Measurements from ENCODE around the gene CDC42BPA.
A peak's percentile ranks its signal among the peaks of the same experiment; 100 is the strongest.
"Not testable (repeated sequence)": the region's sequence is repeated elsewhere in the genome, so short reads cannot be mapped to it uniquely, and the experiment has no call there.

CDC42BPA gene, protein sequence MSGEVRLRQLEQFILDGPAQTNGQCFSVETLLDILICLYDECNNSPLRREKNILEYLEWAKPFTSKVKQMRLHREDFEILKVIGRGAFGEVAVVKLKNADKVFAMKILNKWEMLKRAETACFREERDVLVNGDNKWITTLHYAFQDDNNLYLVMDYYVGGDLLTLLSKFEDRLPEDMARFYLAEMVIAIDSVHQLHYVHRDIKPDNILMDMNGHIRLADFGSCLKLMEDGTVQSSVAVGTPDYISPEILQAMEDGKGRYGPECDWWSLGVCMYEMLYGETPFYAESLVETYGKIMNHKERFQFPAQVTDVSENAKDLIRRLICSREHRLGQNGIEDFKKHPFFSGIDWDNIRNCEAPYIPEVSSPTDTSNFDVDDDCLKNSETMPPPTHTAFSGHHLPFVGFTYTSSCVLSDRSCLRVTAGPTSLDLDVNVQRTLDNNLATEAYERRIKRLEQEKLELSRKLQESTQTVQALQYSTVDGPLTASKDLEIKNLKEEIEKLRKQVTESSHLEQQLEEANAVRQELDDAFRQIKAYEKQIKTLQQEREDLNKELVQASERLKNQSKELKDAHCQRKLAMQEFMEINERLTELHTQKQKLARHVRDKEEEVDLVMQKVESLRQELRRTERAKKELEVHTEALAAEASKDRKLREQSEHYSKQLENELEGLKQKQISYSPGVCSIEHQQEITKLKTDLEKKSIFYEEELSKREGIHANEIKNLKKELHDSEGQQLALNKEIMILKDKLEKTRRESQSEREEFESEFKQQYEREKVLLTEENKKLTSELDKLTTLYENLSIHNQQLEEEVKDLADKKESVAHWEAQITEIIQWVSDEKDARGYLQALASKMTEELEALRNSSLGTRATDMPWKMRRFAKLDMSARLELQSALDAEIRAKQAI (N-terminal part only)

DNA sequence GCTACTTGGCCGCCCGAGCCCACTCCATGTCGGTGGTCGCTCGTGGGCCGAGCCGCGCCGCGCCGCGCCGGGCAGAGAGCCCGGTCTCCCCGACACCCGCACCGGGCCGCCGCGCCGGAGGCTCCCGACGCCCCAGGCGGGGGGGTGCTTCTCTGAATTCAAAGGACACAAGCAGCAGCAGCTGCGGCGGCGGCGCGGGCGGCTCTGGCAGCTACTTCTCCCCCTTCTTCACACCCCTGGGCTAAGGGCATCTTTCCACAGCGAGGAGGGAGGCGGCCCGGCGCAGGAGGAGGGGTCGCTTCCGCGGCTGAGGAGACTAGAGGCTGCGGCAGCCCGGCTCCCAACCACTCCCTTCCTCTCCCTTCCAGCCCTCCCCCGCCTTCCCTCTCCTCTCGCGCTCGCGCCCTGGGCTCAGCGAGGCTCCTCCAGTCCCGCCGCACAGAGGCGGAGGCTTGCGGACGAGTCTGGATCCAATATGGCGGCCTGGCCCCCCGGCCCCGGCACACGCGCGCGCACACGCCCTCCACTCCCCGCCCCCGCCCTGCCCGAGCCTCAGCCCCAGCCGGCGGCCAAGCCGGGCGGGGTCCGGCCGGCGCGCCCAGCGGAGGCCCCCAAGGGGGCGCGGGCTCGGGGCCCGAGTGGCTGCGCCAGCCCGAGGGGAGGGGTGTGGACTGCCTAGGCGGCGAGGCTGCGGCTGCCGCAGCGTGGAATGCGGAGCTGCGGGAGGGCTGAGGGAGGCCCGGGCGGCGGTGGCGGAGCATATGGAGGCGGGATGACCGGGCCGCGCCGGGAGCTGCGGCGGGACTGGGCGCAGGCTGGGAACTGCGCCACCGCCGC, at the start of gene CDC42BPA:
CDC42BPA (minus strand) TSS at position 477 of the 837 bp plus-strand sequence. CDS start 1,310 bp downstream, outside the sequence.
- peak; percentile 65 to 82 for DNase-seq

DNA sequence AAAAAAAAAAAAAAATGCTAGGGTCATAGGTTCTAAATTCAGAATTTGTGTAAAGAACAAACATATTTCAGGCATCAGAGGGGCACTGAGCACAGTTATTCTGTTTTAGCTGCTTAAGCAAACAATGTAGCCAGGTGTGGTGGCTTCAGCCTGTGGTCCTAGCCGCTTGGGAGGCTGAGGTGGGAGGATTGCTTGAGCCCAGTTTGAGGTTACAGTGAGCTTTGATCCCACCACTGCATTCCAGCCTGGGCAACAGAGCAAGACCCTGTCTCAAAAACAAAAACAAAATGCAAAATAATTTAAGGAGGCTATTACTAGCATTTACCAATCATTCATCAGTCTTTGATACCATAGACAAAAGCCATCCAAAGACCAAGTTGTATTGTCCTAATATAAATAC, 49.7 kb upstream of the CDC42BPA start:
- DNase-seq, result no peak

DNA sequence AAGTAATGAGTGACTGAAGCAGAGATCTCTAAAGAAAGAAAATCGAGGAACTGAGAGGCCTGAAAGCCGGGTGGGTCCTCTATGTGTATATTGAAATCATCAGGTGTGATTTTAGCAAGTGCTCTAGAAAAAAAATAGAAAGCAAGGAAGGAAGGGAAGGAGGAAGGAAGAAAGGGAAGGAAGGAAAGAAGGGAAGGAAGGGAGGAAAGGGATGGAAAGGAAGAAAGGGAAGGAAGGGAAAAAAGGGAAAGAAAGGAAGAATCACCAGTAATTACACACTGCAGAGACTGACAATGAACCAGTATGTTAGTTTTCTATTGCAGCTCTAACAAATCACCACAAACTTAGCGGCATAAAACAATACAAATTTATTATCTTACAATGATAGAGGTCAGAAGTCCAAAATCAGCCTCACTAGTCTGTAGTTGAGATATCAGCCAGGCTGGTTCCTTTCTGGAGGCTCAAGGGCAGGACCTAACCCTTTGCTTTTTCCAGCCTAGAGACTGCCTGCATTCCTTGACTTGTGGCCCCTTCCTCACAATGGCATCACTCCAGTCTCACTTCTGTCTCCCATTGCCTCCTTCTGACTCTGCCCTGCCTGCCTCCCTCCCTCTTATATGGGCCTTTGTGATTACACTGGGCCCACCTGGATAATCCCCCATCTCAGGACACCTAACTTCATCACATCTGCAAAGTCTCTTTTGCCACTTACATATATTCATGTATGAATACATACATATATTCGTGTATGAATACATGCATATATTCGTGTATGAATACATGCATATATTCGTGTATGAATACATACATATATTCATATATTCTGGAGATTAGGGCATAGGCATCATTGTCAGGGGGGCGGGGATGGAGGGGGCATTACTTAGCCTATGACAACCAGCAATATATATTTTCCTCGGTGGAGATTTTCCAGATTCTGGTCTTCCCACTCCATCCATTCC, 47.5 kb upstream of the CDC42BPA start:
- no peak for DNase-seq

DNA sequence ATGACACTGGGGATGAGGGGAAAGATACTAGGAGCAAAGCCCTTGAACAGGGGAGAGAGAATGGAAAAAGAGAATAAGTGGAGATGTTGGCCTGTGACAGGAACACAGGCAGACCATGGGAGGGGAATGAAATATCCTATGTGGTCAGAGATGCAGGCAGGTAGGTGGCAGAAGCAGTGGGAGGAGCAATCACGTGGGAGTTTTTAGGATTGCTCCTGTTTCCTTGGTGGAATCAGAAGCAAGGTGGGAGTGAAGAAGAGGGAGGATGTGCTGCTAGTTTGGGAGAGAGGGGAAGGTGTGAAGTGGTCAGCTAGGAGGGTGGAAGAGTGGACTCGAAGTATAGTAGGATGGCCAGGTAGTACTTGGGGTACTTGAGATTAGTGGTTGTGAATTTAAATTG, 46.4 kb upstream of the CDC42BPA start:
- no peak for DNase-seq

DNA sequence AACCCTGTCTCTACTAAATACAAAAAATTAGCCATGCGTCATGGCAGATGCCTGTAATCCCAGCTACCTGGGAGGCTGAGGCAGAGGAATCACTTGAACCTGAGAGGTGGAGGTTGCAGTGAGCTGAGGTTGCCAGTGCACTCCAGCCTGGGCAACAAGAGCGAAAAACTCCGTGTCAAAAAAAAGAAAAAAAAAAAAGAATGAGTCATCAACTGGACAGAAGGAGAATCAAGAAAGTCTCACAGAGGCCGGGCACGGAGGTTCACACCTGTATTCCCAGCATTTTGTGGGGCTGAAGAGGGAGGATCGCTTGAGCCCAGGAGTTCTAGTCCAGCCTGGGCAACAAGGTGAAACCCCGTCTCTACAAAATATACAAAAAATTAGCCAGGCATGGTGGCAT, 45.5 kb upstream of the CDC42BPA start:
- no peak for DNase-seq

DNA sequence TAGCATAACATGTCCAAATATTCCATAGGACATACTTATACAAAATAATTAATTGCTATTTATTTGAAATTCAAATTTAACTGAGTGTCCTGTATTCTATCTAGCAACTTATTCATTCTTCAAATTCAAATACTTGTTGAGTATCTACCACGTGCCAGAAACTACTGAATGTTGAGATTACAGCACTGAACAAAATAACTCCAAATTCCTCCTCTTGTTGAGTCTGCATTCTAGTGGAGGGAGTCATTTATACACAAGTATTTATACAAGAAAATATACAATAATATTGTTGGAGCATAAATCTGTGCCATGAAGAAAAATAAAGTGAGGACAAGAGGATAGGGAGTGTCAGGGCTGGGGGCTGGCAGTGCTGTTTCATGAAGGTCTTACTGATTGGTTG, 43.7 kb upstream of the CDC42BPA start:
- DNase-seq, result no peak

DNA sequence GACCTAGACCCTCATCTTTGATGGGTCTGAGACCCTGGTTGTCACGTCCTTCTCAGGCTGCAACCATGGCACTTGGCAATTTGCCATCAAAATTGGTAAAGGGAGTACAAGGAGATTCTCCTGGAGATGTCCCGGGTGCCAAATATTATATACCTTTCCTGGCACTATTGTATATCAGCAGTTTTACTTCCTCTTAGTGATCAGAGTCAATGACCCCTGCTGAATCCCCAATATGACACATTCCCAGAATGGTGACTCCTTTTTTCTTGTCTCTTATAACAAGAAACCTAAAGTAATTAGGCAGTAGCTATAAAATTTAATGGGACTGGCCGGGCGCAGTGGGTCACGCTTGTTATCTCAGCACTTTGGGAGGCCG, 39.6 kb upstream of the CDC42BPA start:
- DNase-seq, result no peak

DNA sequence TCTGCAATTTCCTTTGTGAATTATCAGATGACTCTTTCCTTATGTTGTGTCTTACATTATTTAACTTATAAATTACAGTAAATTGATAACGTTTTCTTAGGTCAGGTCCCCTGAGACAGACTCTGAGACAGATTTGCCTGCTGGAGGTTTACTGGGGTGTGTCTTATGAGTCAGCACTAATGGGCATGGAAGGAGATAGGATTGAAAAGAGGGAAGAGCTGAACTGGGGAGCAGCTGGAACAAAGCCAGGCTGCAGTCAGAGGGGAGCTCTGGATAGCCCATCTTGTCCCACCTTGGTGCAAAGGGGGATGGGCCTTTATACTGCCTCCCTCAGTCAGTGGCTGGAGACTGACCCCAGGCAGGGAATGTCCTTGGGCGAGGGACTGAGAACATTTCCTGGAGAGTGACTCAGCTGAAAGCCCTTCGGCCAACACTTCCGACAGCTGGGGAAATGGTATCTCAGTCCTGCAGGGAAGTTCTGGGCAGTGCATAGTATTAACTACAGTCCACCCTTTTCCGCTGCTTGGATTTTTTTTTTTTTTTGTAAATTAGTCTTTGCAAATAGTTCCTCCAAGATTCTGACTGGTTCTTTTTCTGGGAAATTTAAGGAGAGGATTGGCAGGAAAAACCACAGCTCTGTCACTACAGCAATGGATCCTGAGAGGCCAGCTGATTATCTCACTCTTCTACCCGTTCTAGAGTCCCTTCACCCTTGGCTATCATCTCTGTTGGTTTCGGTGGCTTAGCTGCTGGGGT, 39.1 kb upstream of the CDC42BPA start:
- no peak for DNase-seq

DNA sequence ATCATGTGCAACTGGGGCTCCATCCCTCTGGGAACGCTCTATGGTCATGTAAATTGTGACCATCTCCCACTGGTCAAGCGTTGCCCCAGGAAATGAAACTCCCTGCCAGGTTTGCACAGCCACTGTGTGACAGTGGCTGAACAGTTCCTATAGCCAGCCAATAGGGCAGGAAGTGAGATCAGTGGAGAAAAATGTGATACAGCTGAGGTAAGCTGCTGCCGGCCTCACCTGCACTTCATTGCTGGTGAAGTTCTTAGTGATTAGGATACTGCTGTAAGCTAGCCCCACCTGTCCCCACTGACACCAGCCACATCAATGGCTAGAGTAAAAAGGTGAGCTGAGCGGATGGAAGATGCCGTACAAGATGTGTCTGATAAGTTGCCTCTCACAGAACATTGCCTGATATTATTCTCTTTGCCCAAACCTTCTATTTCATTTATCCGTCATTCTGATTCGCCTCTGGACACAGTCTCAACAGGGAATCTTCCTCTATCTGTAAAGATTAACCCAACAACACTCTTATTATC, 38.4 kb upstream of the CDC42BPA start:
- no peak for DNase-seq

DNA sequence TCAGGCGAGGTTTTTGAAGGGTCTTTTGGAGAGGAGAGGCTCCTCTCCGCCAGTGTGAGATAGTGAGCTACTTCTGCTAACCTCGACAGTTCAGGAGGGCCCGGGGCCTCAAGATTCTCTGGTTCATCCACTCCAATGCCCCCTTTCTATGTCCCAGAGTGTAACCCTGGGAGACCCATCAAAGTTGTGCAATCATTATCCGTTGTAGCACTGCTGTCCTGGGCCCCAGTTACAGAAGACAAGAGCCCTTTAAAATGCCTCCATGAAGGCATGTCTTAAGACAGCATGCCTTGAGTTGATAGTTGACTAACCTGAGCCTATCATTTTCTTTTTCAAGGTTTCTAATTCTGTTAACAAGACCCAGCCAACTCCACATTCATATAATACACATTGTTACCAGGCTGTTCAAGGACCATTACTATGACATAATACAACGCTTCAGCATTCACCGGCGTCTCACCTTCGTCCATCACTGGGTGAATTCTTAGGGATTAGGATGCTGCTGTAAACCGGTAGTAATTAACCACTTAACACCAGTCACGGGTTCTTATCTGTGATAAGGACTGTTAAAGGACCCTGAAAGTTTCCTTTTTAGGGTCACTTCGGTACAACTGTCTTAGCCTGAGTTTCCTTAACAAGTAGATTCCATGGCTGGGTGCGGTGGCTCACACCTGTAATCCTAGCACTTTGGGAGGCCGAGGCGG, 37.4 kb upstream of the CDC42BPA start:
- no peak for DNase-seq

DNA sequence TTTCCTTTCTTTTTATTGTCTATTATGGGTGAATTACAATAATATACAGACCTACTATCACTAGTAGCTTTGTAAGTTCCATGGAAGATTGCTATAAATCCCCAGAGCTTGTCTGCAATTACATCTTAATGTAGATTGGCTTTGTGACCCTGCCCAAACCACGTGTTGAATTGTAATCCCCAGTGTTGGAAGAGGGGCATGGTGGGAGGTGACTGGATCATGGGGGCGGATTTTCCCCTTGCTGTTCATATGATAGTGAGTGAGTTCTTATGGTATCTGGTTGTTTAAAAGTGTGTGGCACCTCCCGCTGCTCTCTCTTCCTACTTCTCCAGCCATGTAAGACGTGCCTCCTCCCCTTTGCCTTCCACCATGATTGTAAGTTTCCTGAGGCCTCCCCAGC, 34.9 kb upstream of the CDC42BPA start:
- DNase-seq, result no peak

DNA sequence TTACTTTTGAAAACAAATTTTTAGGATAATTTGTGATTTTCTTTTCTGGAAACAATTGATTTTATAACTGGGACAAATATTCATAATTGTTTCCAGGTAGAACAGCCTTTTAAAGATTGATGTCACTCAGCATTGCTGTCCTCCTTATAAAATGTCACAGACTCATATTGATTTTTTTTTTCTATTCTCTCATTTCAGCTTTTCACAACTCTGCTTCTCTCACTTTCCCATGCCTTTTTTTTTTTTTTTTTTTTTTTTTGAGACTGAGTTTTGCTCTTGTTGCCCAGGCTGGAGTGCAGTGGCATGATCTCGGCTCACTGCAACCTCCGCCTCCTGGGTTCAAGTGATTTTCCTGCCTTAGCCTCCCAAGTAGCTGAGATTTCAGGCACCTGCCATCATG, 33.9 kb upstream of the CDC42BPA start:
- DNase-seq, result not testable (repeated sequence)

DNA sequence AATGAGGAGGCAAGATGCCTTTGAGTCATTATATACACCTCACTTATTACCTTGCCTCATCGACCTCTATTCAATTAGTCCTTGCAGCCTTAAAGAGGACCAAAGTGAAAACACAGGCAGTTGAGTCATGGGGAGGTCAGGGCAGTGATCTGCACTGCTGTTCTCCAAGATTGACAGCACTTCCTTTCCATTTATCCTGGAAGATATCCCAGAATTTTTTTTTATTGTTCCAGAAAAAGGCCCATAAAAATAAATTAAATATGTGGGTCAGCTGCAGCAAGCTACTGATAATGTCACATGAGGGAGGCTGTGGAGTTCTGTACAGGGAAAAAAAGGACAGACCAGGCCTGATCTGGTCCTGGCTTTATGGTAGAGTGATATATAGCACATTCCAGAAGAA, 33.2 kb upstream of the CDC42BPA start:
- no peak for DNase-seq

DNA sequence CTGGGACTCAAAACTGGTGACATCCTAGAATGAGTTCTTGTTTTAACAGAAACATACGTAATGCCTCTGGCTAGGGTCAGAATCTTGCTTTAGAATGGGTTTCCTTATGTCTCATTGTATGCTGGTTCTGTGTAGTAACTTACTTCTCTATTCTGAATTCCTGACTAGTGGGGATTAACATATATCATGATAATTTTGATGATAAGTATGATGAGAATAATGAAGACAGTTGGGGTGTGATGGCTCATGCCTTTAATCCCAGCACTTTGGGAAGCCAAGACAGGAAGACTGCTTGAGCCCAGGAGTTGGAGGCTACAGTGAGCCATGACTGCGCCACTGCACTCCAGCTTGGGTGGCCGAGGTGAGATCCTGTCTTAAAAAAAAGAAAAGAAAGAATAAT, 31.7 kb upstream of the CDC42BPA start:
- DNase-seq, result no peak

DNA sequence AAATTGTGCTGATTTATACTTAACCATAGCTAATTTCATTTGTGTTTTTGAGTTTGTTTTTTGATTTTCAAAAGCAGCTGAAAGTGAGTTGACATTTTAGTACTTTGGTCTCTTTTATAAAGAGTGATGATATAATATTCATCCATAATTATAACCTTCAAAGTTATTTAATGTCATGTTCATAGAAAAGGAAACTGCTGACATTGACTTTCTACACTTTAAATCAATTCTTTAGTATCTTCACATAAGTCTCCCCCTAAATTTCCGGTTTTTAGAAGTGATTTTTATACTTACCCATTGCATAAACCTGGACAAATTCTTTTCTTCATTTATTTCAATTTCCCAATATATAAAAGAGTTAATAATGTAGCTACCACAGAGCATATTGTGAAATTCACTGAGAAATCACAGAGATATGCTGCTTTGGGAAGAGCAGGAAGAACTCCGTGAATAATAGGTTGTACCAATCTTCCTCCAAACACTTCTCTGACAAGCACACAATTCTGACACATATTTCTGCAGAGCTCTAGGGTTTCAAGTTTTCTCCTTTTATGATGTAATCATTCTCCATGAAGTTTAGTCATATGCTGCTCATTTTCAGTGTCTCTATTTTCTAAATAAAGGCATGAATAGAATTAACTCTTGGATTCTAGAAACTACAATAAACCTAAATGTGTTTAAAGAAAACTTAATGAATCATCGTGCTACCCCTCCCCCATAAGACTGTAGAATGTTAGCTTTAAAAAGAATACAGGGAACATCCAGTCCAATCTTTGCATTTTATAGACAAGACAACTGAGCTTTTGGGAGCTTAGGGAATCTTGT, 25.6 kb upstream of the CDC42BPA start:
- DNase-seq, result no peak

DNA sequence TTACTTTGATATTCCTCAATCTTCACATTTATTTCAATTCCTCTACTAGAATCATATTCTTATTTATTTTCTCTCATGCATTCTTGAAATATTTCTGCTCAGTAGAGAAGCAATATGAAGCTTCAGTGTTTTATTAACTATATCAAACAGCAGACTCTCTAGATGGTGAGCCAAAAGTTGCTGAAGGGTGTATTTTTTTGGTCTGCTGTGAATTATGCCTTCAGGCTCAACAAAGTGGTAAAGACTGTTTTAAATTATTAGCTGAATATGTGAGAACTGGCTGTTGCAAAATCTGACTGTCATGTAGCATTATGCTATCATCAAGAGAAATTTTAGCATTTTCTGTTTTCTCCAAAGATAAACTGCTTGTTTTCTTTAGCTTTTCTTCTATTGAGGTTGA, 24.9 kb upstream of the CDC42BPA start:
- no peak for DNase-seq

DNA sequence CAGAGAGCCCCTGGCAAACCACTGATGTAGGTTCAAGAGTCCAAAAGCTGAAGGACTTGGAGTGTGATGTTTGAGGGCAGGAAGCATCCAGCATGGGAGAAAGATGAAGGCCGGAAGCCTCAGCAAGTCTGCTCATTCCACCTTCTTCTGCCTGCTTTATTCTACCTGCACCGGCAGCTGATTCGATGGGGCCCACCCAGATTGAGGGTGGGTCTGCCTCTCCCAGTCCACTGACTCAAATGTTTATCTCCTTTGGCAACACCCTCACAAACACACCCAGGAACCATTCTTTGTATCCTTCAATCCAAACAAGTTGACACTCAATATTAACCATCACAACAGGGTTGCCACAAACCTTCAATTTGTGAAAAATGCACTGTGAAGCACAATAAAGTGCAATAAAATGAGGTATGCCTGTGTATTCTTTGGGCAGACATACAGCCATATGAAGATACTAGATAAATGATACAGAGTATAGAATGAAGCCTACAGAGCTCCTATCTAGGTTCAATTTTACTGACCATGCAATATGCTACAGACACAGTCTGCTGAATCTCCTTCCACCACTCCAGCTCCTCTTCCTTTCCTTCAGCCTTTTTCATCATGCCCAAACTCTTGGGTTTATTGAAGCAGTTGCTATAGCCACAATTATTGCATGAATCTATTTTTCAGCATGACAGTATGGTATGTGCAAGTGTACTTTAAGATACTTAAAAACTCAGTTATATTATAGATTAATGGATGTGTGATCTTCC, 24.0 kb upstream of the CDC42BPA start:
- no peak for DNase-seq

DNA sequence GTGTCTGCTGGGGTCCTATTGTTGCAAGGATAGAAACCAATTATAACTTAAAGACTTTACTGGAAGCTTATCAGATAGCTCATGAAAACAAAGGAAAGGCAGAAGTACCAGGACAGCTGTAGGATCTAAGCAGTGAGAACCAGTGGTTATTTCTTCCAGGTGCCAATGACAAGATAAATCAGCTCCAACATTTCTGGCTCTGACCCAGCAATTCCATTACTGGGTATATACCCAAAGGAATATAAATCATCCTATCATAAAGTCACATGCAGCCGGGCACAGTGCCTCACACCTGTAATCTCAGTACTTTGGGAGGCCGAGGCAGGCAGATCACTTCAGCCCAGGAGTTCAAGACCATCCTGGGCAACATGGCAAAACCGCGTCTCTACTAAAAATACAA, 17.8 kb upstream of the CDC42BPA start:
- DNase-seq, result not testable (repeated sequence)
